PC-3 (cell line): ENCODE measurements around the gene SERPINE2. TPM values are rescaled to one million over a fixed set of nuclear protein-coding genes. Genes with fewer than 3 reads are reported as not detected.

Source experiments
- ATAC-seq: fragments of 200-7000 bp; cut with Tn5 transposase; 2 replicates; pipeline ENCODE4 v1.9.1; 2020; ENCODE audit warnings: mild to moderate bottlenecking, moderate library complexity
- Bru-seq: library from RNA; stranded (reverse); fragments of 400-500 nt; gene quantifications from one replicate; lab custom pipeline; 2021; lab: Mats Ljungman, UMichigan
- BruChase-seq, 2 experiments: library from RNA; stranded (reverse); fragments of 400-500 nt; gene quantifications; one replicate each; lab custom pipeline; 2021; lab: Mats Ljungman, UMichigan
- BruUV-seq: library from RNA; stranded (reverse); fragments of 400-500 nt; replicated peaks from 2 replicates; lab custom pipeline; 2021; lab: Mats Ljungman, UMichigan
- CTCF ChIA-PET: fragments of 300-600 bp; sonication (Branson Sonifier 250); formaldehyde crosslinking; loops from one replicate; lab custom pipeline; 2022; ENCODE audit warnings: antibody characterized with exemption; lab: Charles Lee
- POLR2A ChIA-PET: fragments of 300-600 bp; sonication (Branson Sonifier 250); formaldehyde crosslinking; loops from one replicate; lab custom pipeline; 2022; ENCODE audit warnings: antibody characterized with exemption; ENCODE audit not compliant: unreplicated experiment; lab: Charles Lee
- DNase-seq: peaks from one replicate; pipeline ENCODE4 v3.0.0-alpha.2; 2015
- H2AFZ ChIP-seq: fragments of 300-600 bp; sonication (generic); 2 replicates; pipeline ENCODE4 v1.6.0; 2016; ENCODE audit warnings: antibody characterized with exemption, low read length
- H3F3A ChIP-seq: fragments of 300-600 bp; sonication (generic); one replicate; pipeline ENCODE4 v1.6.0; 2017; ENCODE audit warnings: antibody characterized with exemption, low read length, control low read depth, mild to moderate bottlenecking; ENCODE audit not compliant: unreplicated experiment
- H3K27ac ChIP-seq: fragments of 300-600 bp; sonication (generic); 2 replicates; pipeline ENCODE4 v1.5.1; 2016; ENCODE audit warnings: mild to moderate bottlenecking, low read length
- H3K27me3 ChIP-seq: fragments of 300-600 bp; sonication (generic); 2 replicates; pipeline ENCODE4 v1.6.1; 2016; ENCODE audit warnings: low read length, mixed read lengths
- H3K36me3 ChIP-seq: fragments of 300-600 bp; sonication (generic); 2 replicates; pipeline ENCODE4 v1.6.1; 2016; ENCODE audit warnings: low read depth, mixed run types, low read length, mixed read lengths
- H3K4me1 ChIP-seq: fragments of 300-600 bp; sonication (generic); 2 replicates; pipeline ENCODE4 v1.5.1; 2016; ENCODE audit warnings: low read length; ENCODE audit not compliant: insufficient read depth
- H3K4me2 ChIP-seq: fragments of 300-600 bp; sonication (generic); 2 replicates; pipeline ENCODE4 v1.6.0; 2016; ENCODE audit warnings: low read length
- H3K4me3 ChIP-seq: fragments of 300-600 bp; sonication (generic); 2 replicates; pipeline ENCODE4 v1.5.1; 2016; ENCODE audit warnings: mild to moderate bottlenecking, low read length, mixed read lengths
- H3K79me2 ChIP-seq: fragments of 300-600 bp; sonication (generic); 2 replicates; pipeline ENCODE4 v1.6.1; 2017; ENCODE audit warnings: low read length, mixed read lengths
- H3K9ac ChIP-seq: fragments of 300-600 bp; sonication (generic); 2 replicates; pipeline ENCODE4 v1.6.0; 2016; ENCODE audit warnings: mild to moderate bottlenecking, low read length
- H3K9me2 ChIP-seq: fragments of 300-600 bp; sonication (generic); replicated peaks from 2 replicates; pipeline ENCODE4 v1.6.1; 2016; ENCODE audit warnings: mixed run types, low read length, mixed read lengths
- H3K9me3 ChIP-seq: fragments of 300-600 bp; sonication (generic); 2 replicates; pipeline ENCODE4 v1.6.1; 2016; ENCODE audit warnings: low read length, mixed read lengths
- H4K20me1 ChIP-seq: fragments of 300-600 bp; sonication (generic); 2 replicates; pipeline ENCODE4 v1.6.1; 2016; ENCODE audit warnings: low read length, mixed read lengths
- CTCF ChIP-seq: fragments of 300-600 bp; sonication (generic); conservative IDR thresholded peaks from 2 replicates; pipeline ENCODE4 v1.5.1; 2017; ENCODE audit warnings: antibody characterized with exemption, low read depth, mild to moderate bottlenecking, low read length
- EZH2 ChIP-seq: fragments of 300-600 bp; sonication (generic); IDR thresholded peaks from one replicate; pipeline ENCODE4 v1.6.1; 2017; ENCODE audit warnings: antibody characterized with exemption, mild to moderate bottlenecking, low read length; ENCODE audit not compliant: unreplicated experiment
- EZH2phosphoT487 ChIP-seq: fragments of 300-600 bp; sonication (generic); IDR thresholded peaks from 2 replicates; pipeline ENCODE4 v1.6.1; 2018; ENCODE audit warnings: mild to moderate bottlenecking, antibody characterized with exemption, low read length, borderline replicate concordance
- intact Hi-C: fragments of 100-400 bp; cut with micrococcal nuclease; formaldehyde crosslinking; loops from 2 replicates; pipeline ENCODE4 v1.9.0; 2023
- long read RNA-seq: library from polyadenylated mRNA; unstranded; transcript quantifications from one replicate; pipeline ENCODE4 v2.0.0, GENCODE V29; 2021; ENCODE audit not compliant: unreplicated experiment
- total RNA-seq: library from RNA; depleted of rRNA; stranded (reverse); fragments of >200 nt; gene quantifications from 2 replicates; pipeline ENCODE4 v1.2.3, GENCODE V29; 2014; rRNA removed

The SERPINE2 gene
- total RNA-seq (17.1 and 18.8 TPM in 2 replicates), Bru-seq, nascent RNA (percentile 70 among the genes with signal in this experiment), BruChase-seq, experiment 1, labeled RNA remaining after a 6-hour chase (percentile 75 among the genes with signal in this experiment), BruChase-seq, experiment 2, labeled RNA remaining after a 2-hour chase (percentile 75 among the genes with signal in this experiment)
- long read RNA-seq, transcript SERPINE2-202 (9 exons, 2,161 nt), result major isoform, 111 of 185 reads
- long read RNA-seq, transcript SERPINE2-201 (9 exons, 2,195 nt), result minor isoform, 24 of 185 reads
- long read RNA-seq, partial matches to known transcripts, result 40 of 185 reads
- long read RNA-seq, other reads (novel, unspliced or antisense), result 9 of 185 reads

- no peaks in the 10 kb centered on the region for H3K27me3 ChIP-seq
- peaks cover 15% of the 10 kb centered on the region for H3K79me2 ChIP-seq
- H3K9ac ChIP-seq, result peak within 1 kb of the TSS; percentile 59
- no TSS peak for BruUV-seq
- POLR2A ChIA-PET, result no interaction called here
- no peaks in the 10 kb centered on the region for H3F3A ChIP-seq
- intact Hi-C loops, result loop anchor here (1.0 to 2.0 kb wide), 5 partner anchors 48 to 245 kb away; no protein-coding TSS in a partner anchor
- peaks cover 16% of the 10 kb centered on the region for H3K4me1 ChIP-seq
- H3K27ac ChIP-seq, result no peak within 1 kb of the TSS
- peak within 1 kb of the TSS; percentile 72 for H3K4me3 ChIP-seq
- H3K9me3 ChIP-seq, result no peaks in the 10 kb centered on the region
- peak within 1 kb of the TSS; percentile 93 for H3K4me2 ChIP-seq
- peak within 1 kb of the TSS; percentile 90 for H2AFZ ChIP-seq
- no peaks in the 10 kb centered on the region for H3K36me3 ChIP-seq
- H4K20me1 ChIP-seq, result no peaks in the 10 kb centered on the region
- peak; percentile 74 for ATAC-seq
- H3K9me2 ChIP-seq, result no peaks in the 10 kb centered on the region
- TF ChIP-seq CTCF (peak; percentile 70), EZH2 (no peak), EZH2phosphoT487 (no peak)
- DNase-seq, result peak; percentile 69
- CTCF ChIA-PET, result interaction anchor here (0.6 to 1.2 kb wide), 3 partner anchors 103 to 278 kb away, joined by 3 read pairs; no protein-coding TSS in a partner anchor
These were observed at the start of gene SERPINE2 for GRCh38 chr2:224039080-224039769. SERPINE2 (minus strand) TSS chr2:224039286; CDS start chr2:224001900, 37,386 bp downstream.

- ChIA-PET POLR2A (no interaction called here), CTCF (interaction anchor here (0.6 to 1.0 kb wide), 5 partner anchors 58 to 198 kb away, joined by 3 to 4 read pairs (median 3); no protein-coding TSS in a partner anchor)
- intact Hi-C loops, result loop anchor here (1.0 to 2.0 kb wide), 4 partner anchors 48 to 182 kb away; partner anchors contain the start of gene SERPINE2
- TF ChIP-seq EZH2phosphoT487, result no peak
- no peak for TF ChIP-seq EZH2
- no peak for TF ChIP-seq CTCF
- Histone ChIP-seq H3K9me2 (no peaks in the 10 kb centered on the region), H3K4me1 (peaks cover 35% of the 10 kb centered on the region), H3K4me3 (peak overlapping the region; percentile 55), H3K79me2 (no peaks in the 10 kb centered on the region), H3K36me3 (no peaks in the 10 kb centered on the region), H3K27me3 (no peaks in the 10 kb centered on the region), H2AFZ (no peak overlapping the region), H3K9me3 (no peaks in the 10 kb centered on the region), H3F3A (peaks cover 11% of the 10 kb centered on the region), H3K27ac (peak overlapping the region; percentile 97), H4K20me1 (no peaks in the 10 kb centered on the region), H3K4me2 (peak overlapping the region; percentile 89), H3K9ac (peak overlapping the region; percentile 82)
- DNase-seq, result peak; percentile 96
- BruUV-seq, result no TSS peak
- ATAC-seq, result peak; percentile 88
These were observed 47.3 kb upstream of the SERPINE2 start for GRCh38 chr2:224086226-224086914.
